AG09319 (cell line): ENCODE results near the gene ARL15.

ENCODE experiments used
- DNase-seq: peaks from one replicate; pipeline ENCODE4 v3.0.0-alpha.2; 2010; ENCODE audit warnings: low read depth; ENCODE audit errors: extremely low read depth
- CTCF ChIP-seq: IDR thresholded peaks from 2 replicates; pipeline ENCODE4 v1.5.1; 2011; ENCODE audit warnings: low read depth, mild to moderate bottlenecking, inconsistent platforms, low read length, moderate library complexity

ARL15 gene

DNA sequence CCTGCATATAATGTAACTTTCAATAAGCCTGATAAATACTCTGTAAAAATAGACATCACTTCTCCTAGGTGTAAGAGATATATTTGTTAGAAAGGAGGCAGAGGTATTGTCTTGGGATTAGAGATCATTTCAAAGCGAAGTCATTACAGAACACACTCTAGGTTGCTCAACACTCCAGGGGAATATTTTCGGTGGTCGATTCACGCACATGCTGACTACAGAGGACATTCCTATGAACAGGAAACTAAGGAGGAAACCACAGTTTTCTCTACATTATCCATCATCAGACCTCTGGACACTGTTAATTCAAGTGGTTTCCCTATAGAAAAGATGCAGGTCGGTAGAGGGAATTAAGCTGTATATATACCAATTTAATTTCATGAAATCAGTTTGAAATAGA lies 379.9 kb downstream of the ARL15 start:
- no peak for TF ChIP-seq CTCF
- no peak for DNase-seq

GRCh38 chr5:53929570-53929969 lies 380.8 kb downstream of the ARL15 start:
- TF ChIP-seq CTCF: no peak
- no peak for DNase-seq

- no peak for TF ChIP-seq CTCF
- DNase-seq: no peak
Measured at GRCh38 chr5:53929152-53929551, 381.2 kb downstream of the ARL15 start.

GRCh38 chr5:53928641-53929040 lies 381.7 kb downstream of the ARL15 start:
- DNase-seq: no peak
- TF ChIP-seq CTCF: no peak

DNA sequence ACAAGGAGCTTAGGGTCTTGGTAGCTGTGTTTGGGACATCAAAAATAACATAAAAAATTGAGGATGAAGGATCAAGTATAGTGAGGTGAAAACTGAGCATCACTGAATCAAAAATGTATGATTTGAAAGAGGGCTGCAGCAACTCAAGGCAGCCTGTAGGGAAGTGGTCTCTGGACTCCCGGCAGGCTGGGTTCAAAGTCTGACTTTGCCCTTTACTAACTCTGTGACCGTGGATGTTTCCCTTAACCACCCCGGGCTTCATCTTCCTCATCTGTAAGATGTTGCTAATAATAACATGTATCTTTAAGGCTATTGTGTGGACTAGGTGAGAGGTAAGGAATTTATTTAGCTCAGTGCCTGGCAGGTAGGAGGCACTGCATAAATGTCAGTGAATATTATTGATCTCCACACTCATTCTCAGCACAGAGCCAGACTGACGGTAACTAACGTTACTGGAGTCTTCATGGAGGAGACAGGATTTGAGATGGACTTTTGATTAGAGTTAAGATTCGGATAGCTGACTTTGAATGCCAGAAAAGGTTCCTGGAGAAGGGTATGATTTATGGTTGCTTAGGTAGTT lies 382.6 kb downstream of the ARL15 start:
- no peak for DNase-seq

GRCh38 chr5:53926026-53926425 lies 384.3 kb downstream of the ARL15 start:
- no peak for TF ChIP-seq CTCF
- no peak for DNase-seq

More for the DNA sequence above, 382.6 kb downstream of the ARL15 start:
- TF ChIP-seq CTCF: no peak

DNA sequence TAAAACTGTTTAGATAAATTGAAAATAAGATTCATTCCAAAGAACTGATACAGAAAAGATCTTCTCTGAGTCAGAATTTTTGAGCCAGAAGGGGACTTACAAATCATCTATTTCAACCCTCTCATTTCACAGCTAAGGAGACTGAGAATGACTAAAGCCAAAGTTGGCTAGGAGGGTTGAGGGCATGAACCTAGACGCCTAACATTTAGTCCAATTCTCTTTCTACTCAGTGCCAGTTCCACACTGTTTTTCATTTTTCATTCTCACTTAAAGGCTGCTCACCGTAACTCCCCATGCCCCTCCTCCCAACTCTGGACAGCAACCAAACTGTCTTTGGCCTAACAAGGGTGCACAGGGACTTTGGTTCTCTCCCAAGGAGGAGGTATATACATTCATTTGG lies 386.0 kb downstream of the ARL15 start:
- DNase-seq: no peak
- TF ChIP-seq CTCF: no peak
